Right forelimb (tissue), 1 donor: ENCODE results near the gene FBXW8.
"Not testable (repeated sequence)": the region's sequence is repeated elsewhere in the genome, so short reads cannot be mapped to it uniquely, and the experiment has no call there.

ENCODE experiments used
- DNase-seq: peaks from one replicate; pipeline ENCODE4 v3.0.0-alpha.2; 2018

Gene FBXW8

GRCh38 chr12:117042171-117042842 is 131.6 kb downstream of the FBXW8 start:
- DNase-seq, result no peak

GRCh38 chr12:117042862-117043261 is 132.1 kb downstream of the FBXW8 start:
- DNase-seq, result no peak

- DNase-seq, result no peak
These were observed 133.6 kb downstream of the FBXW8 start for GRCh38 chr12:117044311-117044710.

- DNase-seq, result no peak
These were observed 134.0 kb downstream of the FBXW8 start for GRCh38 chr12:117044790-117045159.

- no peak for DNase-seq
These were observed 134.6 kb downstream of the FBXW8 start for GRCh38 chr12:117045160-117046010.

- DNase-seq, result no peak
These were observed 135.2 kb downstream of the FBXW8 start for GRCh38 chr12:117046011-117046369.

GRCh38 chr12:117046425-117046824 is 135.7 kb downstream of the FBXW8 start:
- DNase-seq, result no peak

GRCh38 chr12:117046861-117047530 is 136.2 kb downstream of the FBXW8 start:
- DNase-seq, result no peak

- peak; percentile 58 for DNase-seq
These were observed 137.2 kb downstream of the FBXW8 start for GRCh38 chr12:117047810-117048584.

- DNase-seq, result no peak
These were observed 137.8 kb downstream of the FBXW8 start for GRCh38 chr12:117048585-117048904.

- DNase-seq, result no peak
These were observed 138.5 kb downstream of the FBXW8 start for GRCh38 chr12:117049295-117049694.

- DNase-seq, result no peak
These were observed 139.3 kb downstream of the FBXW8 start for GRCh38 chr12:117050060-117050459.

GRCh38 chr12:117051380-117051779 is 140.6 kb downstream of the FBXW8 start:
- DNase-seq, result no peak

GRCh38 chr12:117052386-117053049 is 141.8 kb downstream of the FBXW8 start:
- no peak for DNase-seq

- no peak for DNase-seq
These were observed 142.3 kb downstream of the FBXW8 start for GRCh38 chr12:117053050-117053400.

- DNase-seq, result no peak
These were observed 142.9 kb downstream of the FBXW8 start for GRCh38 chr12:117053597-117054201.

- no peak for DNase-seq
These were observed 143.5 kb downstream of the FBXW8 start for GRCh38 chr12:117054279-117054678.

GRCh38 chr12:117057626-117058025 is 146.9 kb downstream of the FBXW8 start:
- not testable (repeated sequence) for DNase-seq

- no peak for DNase-seq
These were observed 147.8 kb downstream of the FBXW8 start for GRCh38 chr12:117058442-117059072.

- no peak for DNase-seq
These were observed 148.4 kb downstream of the FBXW8 start for GRCh38 chr12:117059156-117059555.

- DNase-seq, result no peak
These were observed 149.6 kb downstream of the FBXW8 start for GRCh38 chr12:117060246-117060928.
